NT2/D1 (cell line): Measurements from ENCODE around the gene TMEM121B.

ENCODE experiments used
- SUZ12 ChIP-seq: IDR thresholded peaks from 2 replicates; pipeline ENCODE4 v1.6.1; 2011; ENCODE audit not compliant: insufficient read length, insufficient read depth; ENCODE audit errors: extremely low read depth
- YY1 ChIP-seq: IDR thresholded peaks from 2 replicates; pipeline ENCODE4 v1.6.1; 2011; ENCODE audit not compliant: insufficient read length, insufficient read depth

- TF ChIP-seq SUZ12 (no peak), YY1 (no peak)
Observed at GRCh38 chr22:17087498-17088131, 33.5 kb downstream of the TMEM121B start.
